Measurements from ENCODE around the gene HTT. TPM values are rescaled to one million over a fixed set of nuclear protein-coding genes. Genes with fewer than 3 reads are reported as not detected.

The HTT gene
- total and polyA plus RNA-seq, 2 of the 13 experiments (the other 11 are each of a cell fraction or from before 2014, with no cell fraction given) = 17.5 to 19.5 TPM

DNA sequence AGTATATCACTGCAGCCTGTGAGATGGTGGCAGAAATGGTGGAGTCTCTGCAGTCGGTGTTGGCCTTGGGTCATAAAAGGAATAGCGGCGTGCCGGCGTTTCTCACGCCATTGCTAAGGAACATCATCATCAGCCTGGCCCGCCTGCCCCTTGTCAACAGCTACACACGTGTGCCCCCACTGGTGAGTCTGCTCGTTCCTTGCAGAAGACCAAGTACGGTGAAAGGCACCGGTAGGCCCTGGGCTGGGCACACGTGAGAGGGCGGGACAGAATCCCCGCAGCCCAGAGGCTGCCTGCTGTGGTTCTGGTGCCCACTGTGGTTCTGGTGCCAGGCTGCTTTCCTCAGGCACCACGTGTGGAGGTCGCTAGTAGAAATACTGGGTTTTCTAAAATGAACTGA lies 143.3 kb downstream of the HTT start (continued):
- TF ChIP-seq, protein P1, sequence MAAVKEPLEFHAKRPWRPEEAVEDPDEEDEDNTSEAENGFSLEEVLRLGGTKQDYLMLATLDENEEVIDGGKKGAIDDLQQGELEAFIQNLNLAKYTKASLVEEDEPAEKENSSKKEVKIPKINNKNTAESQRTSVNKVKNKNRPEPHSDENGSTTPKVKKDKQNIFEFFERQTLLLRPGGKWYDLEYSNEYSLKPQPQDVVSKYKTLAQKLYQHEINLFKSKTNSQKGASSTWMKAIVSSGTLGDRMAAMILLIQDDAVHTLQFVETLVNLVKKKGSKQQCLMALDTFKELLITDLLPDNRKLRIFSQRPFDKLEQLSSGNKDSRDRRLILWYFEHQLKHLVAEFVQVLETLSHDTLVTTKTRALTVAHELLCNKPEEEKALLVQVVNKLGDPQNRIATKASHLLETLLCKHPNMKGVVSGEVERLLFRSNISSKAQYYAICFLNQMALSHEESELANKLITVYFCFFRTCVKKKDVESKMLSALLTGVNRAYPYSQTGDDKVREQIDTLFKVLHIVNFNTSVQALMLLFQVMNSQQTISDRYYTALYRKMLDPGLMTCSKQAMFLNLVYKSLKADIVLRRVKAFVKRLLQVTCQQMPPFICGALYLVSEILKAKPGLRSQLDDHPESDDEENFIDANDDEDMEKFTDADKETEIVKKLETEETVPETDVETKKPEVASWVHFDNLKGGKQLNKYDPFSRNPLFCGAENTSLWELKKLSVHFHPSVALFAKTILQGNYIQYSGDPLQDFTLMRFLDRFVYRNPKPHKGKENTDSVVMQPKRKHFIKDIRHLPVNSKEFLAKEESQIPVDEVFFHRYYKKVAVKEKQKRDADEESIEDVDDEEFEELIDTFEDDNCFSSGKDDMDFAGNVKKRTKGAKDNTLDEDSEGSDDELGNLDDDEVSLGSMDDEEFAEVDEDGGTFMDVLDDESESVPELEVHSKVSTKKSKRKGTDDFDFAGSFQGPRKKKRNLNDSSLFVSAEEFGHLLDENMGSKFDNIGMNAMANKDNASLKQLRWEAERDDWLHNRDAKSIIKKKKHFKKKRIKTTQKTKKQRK (IDR thresholded peaks at IDR 0.05; ENCODE audit: low read length) = no peak

DNA sequence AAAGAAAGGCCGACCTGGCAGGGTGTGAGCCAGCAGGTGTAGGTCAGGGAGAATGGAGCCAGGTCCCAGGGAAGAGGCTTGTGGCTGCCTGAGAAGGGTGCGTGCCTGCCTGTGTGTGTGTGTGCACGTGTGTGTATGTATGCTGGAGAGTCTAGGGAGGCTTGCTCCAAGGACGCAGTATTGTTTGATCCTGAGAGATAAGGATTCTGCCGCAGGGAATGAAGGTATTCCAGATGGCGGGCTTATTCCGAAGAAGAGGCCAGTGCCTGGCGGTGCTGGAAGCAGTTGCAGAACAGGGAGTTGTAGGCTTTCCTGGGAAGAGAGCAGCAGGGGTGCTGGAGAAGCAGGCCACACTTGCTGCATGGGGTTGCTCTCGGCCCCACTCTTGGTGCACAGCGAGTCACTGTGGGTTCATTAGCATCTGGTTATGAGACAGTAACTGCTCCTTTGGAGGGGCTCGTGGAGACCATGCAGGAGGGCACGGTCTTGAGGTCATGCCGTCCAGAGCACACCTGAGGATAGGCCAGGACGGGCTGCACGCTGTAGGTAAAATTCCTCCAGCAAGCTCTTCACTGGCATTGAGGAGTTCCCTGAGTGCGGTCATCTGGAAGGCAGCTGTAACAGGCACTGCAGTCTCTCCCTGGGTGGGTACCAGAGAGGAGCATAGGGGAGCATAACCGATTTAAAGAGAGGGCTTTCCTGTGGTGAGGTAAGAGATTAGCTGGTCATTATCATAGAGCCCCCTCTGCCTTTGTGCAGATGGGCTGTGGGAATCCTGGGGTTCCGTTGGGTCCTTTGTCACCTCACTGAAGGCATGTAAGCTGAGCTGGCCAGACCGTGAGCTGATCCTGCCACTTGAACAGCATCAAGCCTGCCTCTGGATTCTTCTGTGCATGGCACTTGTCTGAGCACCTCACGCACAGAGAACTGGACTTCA lies 144.6 kb downstream of the HTT start:
- TF ChIP-seq, protein P2, sequence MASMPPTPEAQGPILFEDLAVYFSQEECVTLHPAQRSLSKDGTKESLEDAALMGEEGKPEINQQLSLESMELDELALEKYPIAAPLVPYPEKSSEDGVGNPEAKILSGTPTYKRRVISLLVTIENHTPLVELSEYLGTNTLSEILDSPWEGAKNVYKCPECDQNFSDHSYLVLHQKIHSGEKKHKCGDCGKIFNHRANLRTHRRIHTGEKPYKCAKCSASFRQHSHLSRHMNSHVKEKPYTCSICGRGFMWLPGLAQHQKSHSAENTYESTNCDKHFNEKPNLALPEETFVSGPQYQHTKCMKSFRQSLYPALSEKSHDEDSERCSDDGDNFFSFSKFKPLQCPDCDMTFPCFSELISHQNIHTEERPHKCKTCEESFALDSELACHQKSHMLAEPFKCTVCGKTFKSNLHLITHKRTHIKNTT (CRISPR knock-in tag; IDR thresholded peaks at IDR 0.05) = no peak
- TF ChIP-seq ZNF20 (CRISPR knock-in tag; IDR thresholded peaks at IDR 0.05) (no peak), MIER2 (CRISPR knock-in tag; IDR thresholded peaks at IDR 0.05) (no peak), ZNF431 (CRISPR knock-in tag; IDR thresholded peaks at IDR 0.05; ENCODE audit: borderline replicate concordance, low read depth) (no peak), HNRNPLL (IDR thresholded peaks at IDR 0.05; ENCODE audit: low read depth, low read length, poor library complexity, severe bottlenecking) (no peak), ZNF34 (CRISPR knock-in tag; IDR thresholded peaks at IDR 0.05; ENCODE audit: borderline replicate concordance) (no peak), XRCC5 (optimal IDR thresholded peaks at IDR 0.05; ENCODE audit: low read length) (no peak), EHMT2 (IDR thresholded peaks at IDR 0.05; ENCODE audit: borderline replicate concordance, low read depth, low read length) (no peak), RBFOX2 (IDR thresholded peaks at IDR 0.05; ENCODE audit: low read depth, low read length) (no peak), KLF12 (CRISPR knock-in tag; IDR thresholded peaks at IDR 0.05; ENCODE audit: borderline replicate concordance) (no peak), ISL2 (CRISPR knock-in tag; IDR thresholded peaks at IDR 0.05) (no peak), ZNF232 (CRISPR knock-in tag; IDR thresholded peaks at IDR 0.05; ENCODE audit: borderline replicate concordance) (no peak)
- no peak overlapping the region for H3K27ac ChIP-seq (ENCODE audit: extremely low read length, insufficient read depth, low read length)
- DNase-seq (ENCODE audit: low spot score) (no peak), FAIRE-seq (no peak), ATAC-seq (no peak)
- H3K9me3 ChIP-seq (ENCODE audit: low read length) = no peaks in the 10 kb centered on the region
- no peaks in the 10 kb centered on the region for H3K27me3 ChIP-seq (ENCODE audit: control insufficient read depth in 1 of 2, insufficient read depth in 2 of 2, low read length in 2 of 2)
- no peaks in the 10 kb centered on the region for H3K4me1 ChIP-seq (ENCODE audit: insufficient read depth, low read length)
- H2AFZ ChIP-seq (ENCODE audit: low read length) = no peak overlapping the region
- H3K4me2 ChIP-seq (ENCODE audit: low read depth, low read length) = no peak overlapping the region
- intact Hi-C loops (cut with micrococcal nuclease; ENCODE audit: unreplicated experiment) (no loop called here), in situ Hi-C loops (cut with HindIII; ENCODE audit: extremely low pct_ligation_motif_present, low pct_unique_long_range_greater_than_20kb) (no loop called here)
- H3K36me3 ChIP-seq (replicated peaks in 1 of 2; ENCODE audit: control insufficient read depth in 1 of 2, insufficient read depth in 2 of 2, low read length in 2 of 2) = peaks cover 28 to 89% of the 10 kb centered on the region in 2 experiments
- no peaks in the 10 kb centered on the region for H4K20me1 ChIP-seq (ENCODE audit: insufficient read depth, low read length)
- POLR2A ChIA-PET = no interaction called here
- CTCF ChIA-PET (ENCODE audit: low intra/inter-chr PET ratio, low total read pairs) = no interaction called here
- WGBS (ENCODE audit: low lambda C conversion rate) = 96% methylated on average over 12 of the region's 20 CpGs
- H3K9ac ChIP-seq (ENCODE audit: insufficient read depth, low read depth, low read length) = no peak overlapping the region
- no peaks in the 10 kb centered on the region for H3K79me2 ChIP-seq (ENCODE audit: insufficient read depth, low read length)
- H3K4me3 ChIP-seq (replicated peaks in 1 of 3; ENCODE audit: insufficient read depth in 1 of 3, low read depth in 2 of 3, low read length in 3 of 3) = no peak overlapping the region
- no TSS peak for BruUV-seq (replicated peaks)

All from HepG2 (cell line).